Activated CD4-positive, alpha-beta memory T cell treated with anti-CD3 and anti-CD28 coated beads, Interleukin-2, amount 10 ng/mL, durations not matched to agents 7 days and 5 days (primary cell): ENCODE results near the gene ATP8A1. TPM values are rescaled to one million over a fixed set of nuclear protein-coding genes. Genes with fewer than 3 reads are reported as not detected.
A peak's percentile ranks its signal among the peaks of the same experiment; 100 is the strongest.

Experiments used
- CTCF ChIA-PET: fragments of 350-600 bp; sonication (Branson Sonifier 250); formaldehyde crosslinking; loops from one replicate; lab custom pipeline; 2021; ENCODE audit warnings: antibody characterized with exemption, inconsistent platforms; lab: Charles Lee
- POLR2A ChIA-PET: fragments of 350-600 bp; sonication (Branson Sonifier 250); formaldehyde crosslinking; loops from one replicate; lab custom pipeline; 2021; ENCODE audit warnings: antibody characterized with exemption; lab: Charles Lee
- DNase-seq: peaks from one replicate; pipeline ENCODE4 v3.0.0-alpha.2; 2020
- H3K27ac Mint-ChIP-seq: one replicate; pipeline ENCODE4 v1.8.0; 2021; ENCODE audit warnings: mild to moderate bottlenecking, mixed read lengths
- H3K27me3 Mint-ChIP-seq: one replicate; pipeline ENCODE4 v1.8.0; 2021; ENCODE audit warnings: mixed read lengths
- H3K36me3 Mint-ChIP-seq: one replicate; pipeline ENCODE4 v1.8.0; 2021; ENCODE audit warnings: low read depth, mixed read lengths
- H3K4me1 Mint-ChIP-seq: one replicate; pipeline ENCODE4 v1.8.0; 2021; ENCODE audit warnings: mixed read lengths
- H3K4me3 Mint-ChIP-seq: one replicate; pipeline ENCODE4 v1.8.0; 2021; ENCODE audit warnings: mild to moderate bottlenecking, mixed read lengths
- H3K9me3 Mint-ChIP-seq: one replicate; pipeline ENCODE4 v1.8.0; 2021; ENCODE audit warnings: mixed read lengths
- total RNA-seq, 2 experiments: library from RNA; stranded (reverse); gene quantifications; one replicate each; pipeline ENCODE4 v1.2.3, GENCODE V29; 2021

ATP8A1 gene
- total RNA-seq, 2 experiments from 2014 or later: 18.7 to 19.8 TPM

- H3K9me3 Mint-ChIP-seq: no peaks in the 10 kb centered on the region
- no peak overlapping the region for H3K27ac Mint-ChIP-seq
- ChIA-PET CTCF (interaction anchor here (0.7 kb wide), 1 partner anchor 490 kb away, joined by 3 read pairs; the partner anchor contains the start of gene TMEM33), POLR2A (no interaction called here)
- no peak overlapping the region for H3K4me3 Mint-ChIP-seq
- peaks cover 6% of the 10 kb centered on the region for H3K36me3 Mint-ChIP-seq
- no peak for DNase-seq
- peaks cover 2% of the 10 kb centered on the region for H3K4me1 Mint-ChIP-seq
- H3K27me3 Mint-ChIP-seq: no peaks in the 10 kb centered on the region
Measured at GRCh38 chr4:42425146-42426065, 231.5 kb downstream of the ATP8A1 start.

GRCh38 chr4:42420140-42420539 is 236.8 kb downstream of the ATP8A1 start:
- Mint-ChIP-seq H3K4me1 (no peaks in the 10 kb centered on the region), H3K9me3 (no peaks in the 10 kb centered on the region), H3K4me3 (no peak overlapping the region), H3K27ac (no peak overlapping the region), H3K36me3 (peaks cover 7% of the 10 kb centered on the region), H3K27me3 (no peaks in the 10 kb centered on the region)
- no peak for DNase-seq
- POLR2A ChIA-PET: no interaction called here
- CTCF ChIA-PET: no interaction called here

DNA sequence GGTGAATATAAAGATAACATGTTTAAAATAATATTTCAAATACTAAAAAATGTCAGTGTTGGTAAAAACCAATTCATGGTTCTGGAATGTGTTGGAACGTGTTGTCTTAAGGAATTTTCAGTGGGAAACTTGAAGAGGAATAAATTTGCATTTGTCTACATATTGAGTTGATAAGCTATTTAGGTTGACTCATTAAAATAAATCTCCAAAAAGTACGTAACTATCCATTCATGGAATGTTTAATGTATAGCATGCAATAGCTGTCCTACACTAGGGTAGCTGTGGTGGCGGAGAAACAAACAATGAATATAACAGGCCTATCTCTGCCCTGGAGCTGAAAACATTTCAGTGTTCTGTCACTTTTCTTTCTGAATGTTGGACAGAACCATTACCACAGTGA is 239.4 kb downstream of the ATP8A1 start:
- H3K27ac Mint-ChIP-seq: no peak overlapping the region
- H3K27me3 Mint-ChIP-seq: no peaks in the 10 kb centered on the region
- no peak overlapping the region for H3K4me3 Mint-ChIP-seq
- peaks cover 7% of the 10 kb centered on the region for H3K36me3 Mint-ChIP-seq
- H3K4me1 Mint-ChIP-seq: no peaks in the 10 kb centered on the region
- no peak for DNase-seq
- ChIA-PET CTCF (interaction anchor here (1.3 kb wide), 1 partner anchor 101 kb away, joined by 4 read pairs; no protein-coding TSS in a partner anchor), POLR2A (no interaction called here)
- no peaks in the 10 kb centered on the region for H3K9me3 Mint-ChIP-seq

- Mint-ChIP-seq H3K36me3 (peaks cover 3% of the 10 kb centered on the region), H3K4me1 (no peaks in the 10 kb centered on the region), H3K27ac (no peak overlapping the region), H3K9me3 (no peaks in the 10 kb centered on the region), H3K27me3 (no peaks in the 10 kb centered on the region), H3K4me3 (no peak overlapping the region)
- ChIA-PET POLR2A (no interaction called here), CTCF (no interaction called here)
- DNase-seq: no peak
Measured at GRCh38 chr4:42416017-42416416, 240.9 kb downstream of the ATP8A1 start.

GRCh38 chr4:42415281-42415680 is 241.6 kb downstream of the ATP8A1 start:
- Mint-ChIP-seq H3K4me3 (no peak overlapping the region), H3K36me3 (peaks cover under 1% of the 10 kb centered on the region), H3K4me1 (no peaks in the 10 kb centered on the region), H3K27me3 (no peaks in the 10 kb centered on the region), H3K9me3 (no peaks in the 10 kb centered on the region), H3K27ac (no peak overlapping the region)
- CTCF ChIA-PET: no interaction called here
- POLR2A ChIA-PET: no interaction called here
- no peak for DNase-seq

- no peak for DNase-seq
- Mint-ChIP-seq H3K27ac (no peak overlapping the region), H3K4me3 (no peak overlapping the region), H3K4me1 (no peaks in the 10 kb centered on the region), H3K27me3 (no peaks in the 10 kb centered on the region), H3K9me3 (no peaks in the 10 kb centered on the region), H3K36me3 (no peaks in the 10 kb centered on the region)
- ChIA-PET CTCF (no interaction called here), POLR2A (no interaction called here)
Measured at GRCh38 chr4:42412251-42412650, 244.7 kb downstream of the ATP8A1 start.

DNA sequence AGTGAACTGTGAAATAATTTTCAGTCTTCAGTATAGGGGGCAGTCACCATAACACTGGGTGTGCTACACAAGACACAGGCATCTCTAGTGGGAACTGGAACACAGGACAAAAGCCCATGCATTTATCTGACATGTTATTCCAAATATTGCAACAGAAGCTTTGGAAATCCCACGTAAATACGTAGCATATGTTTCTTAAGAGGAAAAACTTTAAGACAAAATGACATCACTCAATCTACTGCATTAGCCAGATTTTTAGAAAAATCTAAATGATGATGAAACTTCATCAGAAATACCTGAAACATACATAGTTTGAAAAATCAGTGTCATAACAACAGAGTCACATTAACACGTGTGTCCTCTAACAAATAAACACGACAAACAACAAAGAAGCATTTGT is 245.1 kb downstream of the ATP8A1 start:
- Mint-ChIP-seq H3K27me3 (no peaks in the 10 kb centered on the region), H3K4me3 (no peak overlapping the region), H3K36me3 (no peaks in the 10 kb centered on the region), H3K4me1 (no peaks in the 10 kb centered on the region), H3K9me3 (no peaks in the 10 kb centered on the region), H3K27ac (no peak overlapping the region)
- no peak for DNase-seq
- POLR2A ChIA-PET: no interaction called here
- CTCF ChIA-PET: no interaction called here

DNA sequence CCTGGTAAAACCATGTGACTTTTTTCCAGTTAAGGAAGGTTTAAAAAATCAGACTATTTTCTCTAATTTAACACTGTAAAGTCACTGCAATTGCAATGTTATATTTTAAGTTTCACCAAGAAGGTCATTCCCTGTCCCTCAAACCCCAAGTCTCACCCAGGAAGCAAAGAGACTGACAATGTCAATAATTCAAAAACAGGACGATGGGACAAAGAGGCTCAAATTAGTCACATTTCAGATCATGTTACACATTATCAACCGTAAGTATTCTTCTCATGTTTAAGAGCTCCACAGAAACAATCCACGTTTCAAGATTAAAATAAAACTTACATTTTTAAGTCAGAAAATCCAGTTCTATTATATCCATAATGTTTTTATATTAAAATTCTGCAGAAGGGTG is 246.5 kb downstream of the ATP8A1 start:
- DNase-seq: no peak
- no peak overlapping the region for H3K4me3 Mint-ChIP-seq
- CTCF ChIA-PET: no interaction called here
- POLR2A ChIA-PET: no interaction called here
- H3K27ac Mint-ChIP-seq: no peak overlapping the region
- no peaks in the 10 kb centered on the region for H3K4me1 Mint-ChIP-seq
- H3K27me3 Mint-ChIP-seq: no peaks in the 10 kb centered on the region
- H3K9me3 Mint-ChIP-seq: no peaks in the 10 kb centered on the region
- H3K36me3 Mint-ChIP-seq: no peaks in the 10 kb centered on the region

GRCh38 chr4:42404001-42404400 is 252.9 kb downstream of the ATP8A1 start:
- POLR2A ChIA-PET: no interaction called here
- Mint-ChIP-seq H3K27me3 (peaks cover 30% of the 10 kb centered on the region), H3K9me3 (no peaks in the 10 kb centered on the region), H3K4me3 (no peak overlapping the region), H3K4me1 (no peaks in the 10 kb centered on the region), H3K27ac (no peak overlapping the region), H3K36me3 (no peaks in the 10 kb centered on the region)
- CTCF ChIA-PET: no interaction called here
- no peak for DNase-seq

GRCh38 chr4:42401171-42401570 is 255.7 kb downstream of the ATP8A1 start:
- Mint-ChIP-seq H3K4me1 (peaks cover 21% of the 10 kb centered on the region), H3K9me3 (no peaks in the 10 kb centered on the region), H3K27me3 (peaks cover 53% of the 10 kb centered on the region), H3K36me3 (no peaks in the 10 kb centered on the region), H3K4me3 (no peak overlapping the region), H3K27ac (no peak overlapping the region)
- ChIA-PET CTCF (no interaction called here), POLR2A (no interaction called here)
- DNase-seq: no peak

DNA sequence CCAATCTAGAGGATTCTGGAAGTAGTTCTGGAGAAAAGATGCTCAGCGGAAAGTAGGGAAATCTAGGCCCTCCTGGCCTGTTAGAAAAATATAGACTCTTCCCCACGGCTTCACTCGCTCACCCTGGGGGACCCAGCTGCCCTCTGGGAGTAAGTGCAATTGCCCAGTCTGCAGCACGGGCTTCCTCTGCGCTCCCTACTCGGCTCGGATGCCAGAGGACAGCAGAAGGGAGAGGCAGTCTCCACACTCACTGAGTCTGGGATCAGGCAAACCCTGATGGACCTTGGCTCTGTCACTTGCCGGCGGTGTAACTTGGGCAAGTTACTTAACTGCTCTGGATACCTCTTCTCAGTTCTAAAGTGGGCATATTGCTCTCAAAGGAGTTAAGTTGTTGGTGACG is 257.5 kb downstream of the ATP8A1 start:
- DNase-seq: no peak
- Mint-ChIP-seq H3K36me3 (no peaks in the 10 kb centered on the region), H3K9me3 (no peaks in the 10 kb centered on the region), H3K4me3 (no peak overlapping the region), H3K27ac (no peak overlapping the region), H3K4me1 (peaks cover 21% of the 10 kb centered on the region), H3K27me3 (peaks cover 64% of the 10 kb centered on the region)
- POLR2A ChIA-PET: no interaction called here
- CTCF ChIA-PET: interaction anchor here (1.5 kb wide), 1 partner anchor 28 kb away, joined by 3 read pairs; no protein-coding TSS in a partner anchor

GRCh38 chr4:42398871-42399331 is 258.0 kb downstream of the ATP8A1 start:
- CTCF ChIA-PET: interaction anchor here (1.5 kb wide), 1 partner anchor 27 kb away, joined by 3 read pairs; no protein-coding TSS in a partner anchor
- Mint-ChIP-seq H3K4me3 (peak overlapping the region; percentile 66), H3K9me3 (no peaks in the 10 kb centered on the region), H3K4me1 (peaks cover 21% of the 10 kb centered on the region), H3K36me3 (no peaks in the 10 kb centered on the region), H3K27ac (no peak overlapping the region), H3K27me3 (peaks cover 64% of the 10 kb centered on the region)
- no peak for DNase-seq
- POLR2A ChIA-PET: no interaction called here

GRCh38 chr4:42398171-42398870 is 258.6 kb downstream of the ATP8A1 start:
- Mint-ChIP-seq H3K9me3 (no peaks in the 10 kb centered on the region), H3K4me1 (peaks cover 21% of the 10 kb centered on the region), H3K36me3 (no peaks in the 10 kb centered on the region), H3K27me3 (peaks cover 64% of the 10 kb centered on the region), H3K4me3 (peak overlapping the region; percentile 66), H3K27ac (no peak overlapping the region)
- DNase-seq: peak; percentile 20
- ChIA-PET POLR2A (no interaction called here), CTCF (interaction anchor here (1.5 kb wide), 1 partner anchor 27 kb away, joined by 3 read pairs; no protein-coding TSS in a partner anchor)
